Ovary (tissue), 9 donors: ENCODE data around the gene REPS2. TPM values are rescaled to one million over a fixed set of nuclear protein-coding genes. Genes with fewer than 3 reads are reported as not detected.

ENCODE experiments used
- DNase-seq, 5 donors: peaks; one replicate each; pipeline ENCODE4 v3.0.0-alpha.2; 2019 to 2020
- H3K27ac ChIP-seq, 2 donors: fragments of 200-600 bp; one replicate each; pipeline versions ENCODE4 v1.5.1 to v1.8.0; 2019 to 2022
- H3K27me3 ChIP-seq: fragments of 200-600 bp; one replicate; pipeline ENCODE4 v1.8.0; 2022
- H3K36me3 ChIP-seq: fragments of 200-600 bp; sonication (generic); one replicate; pipeline ENCODE4 v1.5.1; 2019
- H3K4me1 ChIP-seq: one replicate; pipeline ENCODE4 v1.8.1; 2013; ENCODE audit warnings: mild to moderate bottlenecking, moderate library complexity; ENCODE audit not compliant: insufficient read depth
- H3K4me3 ChIP-seq: fragments of 200-600 bp; sonication (generic); one replicate; pipeline ENCODE4 v1.5.1; 2017
- H3K9me3 ChIP-seq, 2 donors: fragments of 200-600 bp in 1 of 2; sonication (generic) in 1 of 2; one replicate each; pipeline versions ENCODE4 v1.5.1 to v1.8.1; 2013 to 2019; ENCODE audit warnings: mild to moderate bottlenecking in 1 of 2, moderate library complexity in 1 of 2
- EP300 ChIP-seq: sonication (generic); formaldehyde crosslinking; IDR thresholded peaks from one replicate; pipeline ENCODE4 v1.6.1; 2017; ENCODE audit warnings: antibody characterized with exemption
- POLR2A ChIP-seq: fragments of 450-650 bp; IDR thresholded peaks from one replicate; pipeline ENCODE4 v1.6.1; 2017; ENCODE audit warnings: antibody characterized with exemption, mild to moderate bottlenecking, moderate library complexity
- WGBS, 3 donors: extraction: QIAGEN DNeasy Blood & Tissue Kit in 1 of 3; methylation state at CpG; one replicate each; pipeline versions ENCODE4 v1.1.5 to v1.1.7; 2013 to 2017; 5-methylcytosine and 5-hydroxymethylcytosine counted together
- intact Hi-C, 4 donors: fragments of 100-400 bp; cut with DNase I; formaldehyde crosslinking; loops; one replicate each; pipeline versions ENCODE4 v1.11.0 to v1.15.1; 2022 to 2023
- polyA plus RNA-seq, 2 donors: library from polyadenylated mRNA; stranded (reverse); fragments of 200-250 nt in 1 of 2; fragments of 350-450 nt in 1 of 2; fragmentation: Illumina TruSeq in 1 of 2; extraction: RNeasy Lipid Tissue Mini Kit (QIAGEN cat#74804) in 1 of 2; gene quantifications; one replicate each; pipeline ENCODE4 v1.2.3, GENCODE V29; 2013 to 2014
- total RNA-seq, 7 donors: library from RNA; depleted of rRNA in 2 of 7; stranded (reverse); fragments of >200 nt in 2 of 7; fragmentation: NEBNext Ultra II Directional in 3 of 7; extraction: Animal tissue kit (Norgen Biotek cat#: 25700) in 3 of 7; gene quantifications; one replicate each; pipeline versions ENCODE4 v1.1.0 to v1.2.4, GENCODE V29; 2016 to 2023
- TF ChIP-seq, protein P1 (sequence below), 3 donors: fragments of 450-650 bp in 2 of 3; fragments of 200-600 bp in 1 of 3; IDR thresholded peaks; one replicate each; pipeline versions ENCODE4 v1.5.1 to v1.8.0; 2016 to 2022; ENCODE audit warnings: antibody characterized with exemption in 3 of 3, mild to moderate bottlenecking in 1 of 3
- donor health status: DM: no; HTN: no; CAD: no; lungs with moderate emphysema.
- donor health status: DM: no; HTN: no; CAD: no.
- donor health status: Bipolar disorder and iron deficiency.
- donor health status: DM: yes; HTN: yes; CAD: no.
- donor health status: DM: no; HTN: no; CAD: no.
- donor health status: DM: yes; HTN: yes; CAD: no.

Gene REPS2
- total and polyA plus RNA-seq, 9 donors: 2.1 to 25.8 (median 15.2) TPM

DNA sequence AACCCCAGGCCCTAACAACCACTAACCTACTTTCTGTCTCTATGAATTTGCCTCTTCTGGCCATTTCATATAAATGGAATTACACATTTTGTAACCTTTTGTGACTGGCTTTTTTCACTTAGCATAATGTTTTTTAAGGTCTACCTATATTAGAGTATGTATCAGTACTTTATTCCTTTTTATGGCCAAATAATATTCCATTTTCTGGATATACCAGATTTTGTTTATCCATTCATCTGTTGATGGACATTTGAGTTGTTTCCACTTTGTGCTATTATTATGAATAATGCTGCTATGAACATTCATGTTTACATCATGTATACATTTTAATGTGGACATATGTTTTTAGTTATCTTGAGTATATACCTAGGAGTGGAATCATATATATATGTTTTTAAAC lies 35.5 kb downstream of the REPS2 start:
- no peak for TF ChIP-seq POLR2A
- no peak for TF ChIP-seq EP300
- TF ChIP-seq, protein P1, sequence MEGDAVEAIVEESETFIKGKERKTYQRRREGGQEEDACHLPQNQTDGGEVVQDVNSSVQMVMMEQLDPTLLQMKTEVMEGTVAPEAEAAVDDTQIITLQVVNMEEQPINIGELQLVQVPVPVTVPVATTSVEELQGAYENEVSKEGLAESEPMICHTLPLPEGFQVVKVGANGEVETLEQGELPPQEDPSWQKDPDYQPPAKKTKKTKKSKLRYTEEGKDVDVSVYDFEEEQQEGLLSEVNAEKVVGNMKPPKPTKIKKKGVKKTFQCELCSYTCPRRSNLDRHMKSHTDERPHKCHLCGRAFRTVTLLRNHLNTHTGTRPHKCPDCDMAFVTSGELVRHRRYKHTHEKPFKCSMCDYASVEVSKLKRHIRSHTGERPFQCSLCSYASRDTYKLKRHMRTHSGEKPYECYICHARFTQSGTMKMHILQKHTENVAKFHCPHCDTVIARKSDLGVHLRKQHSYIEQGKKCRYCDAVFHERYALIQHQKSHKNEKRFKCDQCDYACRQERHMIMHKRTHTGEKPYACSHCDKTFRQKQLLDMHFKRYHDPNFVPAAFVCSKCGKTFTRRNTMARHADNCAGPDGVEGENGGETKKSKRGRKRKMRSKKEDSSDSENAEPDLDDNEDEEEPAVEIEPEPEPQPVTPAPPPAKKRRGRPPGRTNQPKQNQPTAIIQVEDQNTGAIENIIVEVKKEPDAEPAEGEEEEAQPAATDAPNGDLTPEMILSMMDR (IDR thresholded peaks at IDR 0.05): no peak
- no peaks in the 10 kb centered on the region for H3K4me1 ChIP-seq
- intact Hi-C loops: no loop called here
- no peaks in the 10 kb centered on the region for H3K9me3 ChIP-seq
- H3K36me3 ChIP-seq: no peaks in the 10 kb centered on the region
- no peak overlapping the region for H3K4me3 ChIP-seq
- no peak overlapping the region for H3K27ac ChIP-seq
- DNase-seq: no peak
- no peaks in the 10 kb centered on the region for H3K27me3 ChIP-seq

DNA sequence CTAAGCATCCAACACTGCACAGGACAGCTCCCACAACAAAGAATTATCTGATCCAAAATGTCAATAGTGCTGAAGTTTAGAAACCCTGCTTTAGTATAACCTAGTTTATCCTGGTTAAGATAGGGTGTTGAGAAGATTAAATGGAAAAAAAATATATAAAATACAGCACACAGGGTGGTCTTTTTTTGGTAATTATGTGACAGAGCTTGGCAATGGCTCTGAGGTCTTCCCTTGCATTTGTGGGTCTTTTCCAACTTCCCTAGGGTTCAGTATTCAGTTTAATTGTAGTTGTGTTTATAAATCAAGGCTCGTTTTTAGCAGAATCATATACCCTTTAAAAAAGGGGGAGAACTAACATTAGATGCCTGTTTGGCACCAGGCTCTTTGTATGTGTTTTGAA lies 36.6 kb downstream of the REPS2 start:
- H3K4me1 ChIP-seq: no peaks in the 10 kb centered on the region
- no peaks in the 10 kb centered on the region for H3K36me3 ChIP-seq
- H3K27me3 ChIP-seq: no peaks in the 10 kb centered on the region
- DNase-seq: no peak
- H3K9me3 ChIP-seq: peaks cover 0 to 2% of the 10 kb centered on the region in 2 donors
- no peak overlapping the region for H3K4me3 ChIP-seq
- TF ChIP-seq, protein P1 (IDR thresholded peaks at IDR 0.05): no peak
- TF ChIP-seq EP300: no peak
- 44 to 52% (median 46%) methylated on average over 1 of the region's 1 CpG for WGBS, 3 donors
- intact Hi-C loops: no loop called here
- no peak overlapping the region for H3K27ac ChIP-seq

DNA sequence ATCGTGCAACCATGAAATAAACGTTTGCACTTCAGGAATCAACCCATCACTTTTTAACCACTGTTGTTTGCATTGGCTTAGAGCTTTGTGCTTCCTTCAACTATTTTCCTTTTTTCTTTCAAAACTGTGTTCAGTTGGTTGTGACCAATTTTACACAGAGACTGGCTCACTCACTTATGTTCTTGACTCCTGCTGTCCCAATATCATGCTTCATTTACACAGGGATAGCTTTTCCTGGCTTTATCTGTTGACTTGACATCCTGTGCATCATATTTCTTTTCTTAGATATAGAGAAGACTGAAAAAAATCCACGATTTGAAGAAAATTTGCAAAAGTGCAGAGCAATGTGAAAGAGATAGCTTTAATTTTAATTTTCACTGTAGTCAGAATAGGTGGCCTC lies 38.8 kb downstream of the REPS2 start:
- no peaks in the 10 kb centered on the region for H3K4me1 ChIP-seq
- H3K36me3 ChIP-seq: no peaks in the 10 kb centered on the region
- no peak for DNase-seq
- intact Hi-C loops: no loop called here
- TF ChIP-seq POLR2A (no peak), EP300 (no peak)
- TF ChIP-seq, protein P1 (IDR thresholded peaks at IDR 0.05): no peak
- no peak overlapping the region for H3K4me3 ChIP-seq
- peaks cover 0 to 2% of the 10 kb centered on the region in 2 donors for H3K9me3 ChIP-seq
- no peak overlapping the region for H3K27ac ChIP-seq
- H3K27me3 ChIP-seq: no peaks in the 10 kb centered on the region
- 35 to 44% (median 44%) methylated on average over 3 of the region's 3 CpGs for WGBS, 3 donors

DNA sequence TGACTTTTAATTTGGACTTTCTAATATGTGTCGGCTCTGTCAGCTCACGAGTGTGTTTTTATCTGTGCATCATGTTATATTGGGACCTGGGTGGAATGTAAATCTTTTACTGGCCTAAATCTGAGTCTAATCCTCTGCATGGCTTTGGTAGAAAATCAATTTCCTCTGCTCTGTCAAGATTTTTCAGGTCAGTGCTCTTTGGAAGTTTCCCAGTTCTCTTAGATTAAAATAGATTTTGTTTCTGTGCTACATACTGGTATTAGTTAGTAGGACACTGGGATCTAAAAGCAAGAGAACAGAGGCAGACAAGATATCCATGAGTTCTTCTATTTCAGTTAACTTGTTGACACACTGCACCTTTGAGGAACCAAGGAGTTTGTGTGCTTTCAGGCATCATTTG lies 39.7 kb downstream of the REPS2 start:
- Histone ChIP-seq H3K4me1 (no peaks in the 10 kb centered on the region), H3K36me3 (no peaks in the 10 kb centered on the region), H3K4me3 (no peak overlapping the region), H3K27me3 (no peaks in the 10 kb centered on the region), H3K27ac (no peak overlapping the region), H3K9me3 (peaks cover 0 to 2% of the 10 kb centered on the region in 2 donors)
- intact Hi-C loops: no loop called here
- WGBS, 3 donors: 63 to 73% (median 71%) methylated on average over 2 of the region's 2 CpGs
- DNase-seq: no peak
- no peak for TF ChIP-seq EP300
- TF ChIP-seq POLR2A: no peak
- TF ChIP-seq, protein P1 (IDR thresholded peaks at IDR 0.05): no peak

DNA sequence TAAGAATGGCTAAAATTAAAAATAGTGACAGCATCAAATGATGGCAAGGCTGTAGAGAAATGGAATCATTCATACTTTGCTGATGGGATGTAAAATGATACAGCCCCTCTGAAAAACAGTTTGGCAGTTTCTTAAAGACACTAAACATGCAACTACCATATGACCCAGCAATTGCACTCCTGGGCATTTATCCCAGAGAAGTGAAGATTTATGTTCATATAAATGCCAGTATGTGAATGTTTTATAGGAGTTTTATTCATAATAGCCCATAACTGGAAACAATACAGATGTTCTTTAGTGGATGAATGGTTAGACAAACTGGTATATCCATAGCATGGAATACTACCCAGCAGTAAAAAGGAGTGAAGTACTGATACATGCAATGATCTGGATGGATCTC lies 43.3 kb downstream of the REPS2 start:
- no peak overlapping the region for H3K27ac ChIP-seq
- TF ChIP-seq POLR2A (no peak), EP300 (no peak)
- TF ChIP-seq, protein P1 (IDR thresholded peaks at IDR 0.05): no peak

More for the DNA sequence above, 43.3 kb downstream of the REPS2 start:
- H3K9me3 ChIP-seq: peaks cover 0 to 2% of the 10 kb centered on the region in 2 donors
- no peaks in the 10 kb centered on the region for H3K27me3 ChIP-seq
- DNase-seq: no peak
- no peak overlapping the region for H3K4me3 ChIP-seq
- intact Hi-C loops: no loop called here
- H3K4me1 ChIP-seq: no peaks in the 10 kb centered on the region
- no peaks in the 10 kb centered on the region for H3K36me3 ChIP-seq
